Right lobe of liver (tissue), 4 donors: ENCODE results near the gene KCNMA1.

Experiments
- CTCF ChIP-seq, 4 donors: fragments of 200-600 bp in 3 of 4; fragments of 450-650 bp in 1 of 4; IDR thresholded peaks; one replicate each; pipeline versions ENCODE4 v1.5.1 to v1.8.0; 2016 to 2022; ENCODE audit warnings: antibody characterized with exemption in 4 of 4, mild to moderate bottlenecking in 2 of 4
- POLR2A ChIP-seq: fragments of 450-650 bp; IDR thresholded peaks from one replicate; pipeline ENCODE4 v1.6.1; 2017; ENCODE audit warnings: antibody characterized with exemption, mild to moderate bottlenecking
- donor health status: DM: no; HTN: no; CAD: no.
- donor health status: DM: no; HTN: no; CAD: no.
- donor health status: DM: no; HTN: yes; CAD: no.

- no peak for TF ChIP-seq CTCF (IDR thresholded peaks at IDR 0.05)
- no peak for TF ChIP-seq POLR2A
Measured at GRCh38 chr10:76918106-76918505, 719.5 kb downstream of the KCNMA1 start.
